Right atrium auricular region (tissue), 2 donors: ENCODE results near the gene ZCCHC8. TPM values are rescaled to one million over a fixed set of nuclear protein-coding genes. Genes with fewer than 3 reads are reported as not detected.
"Not testable (repeated sequence)": the region's sequence is repeated elsewhere in the genome, so short reads cannot be mapped to it uniquely, and the experiment has no call there.

Source experiments
- DNase-seq: peaks from one replicate; pipeline ENCODE4 v3.0.0-alpha.2; 2019; ENCODE audit warnings: low spot score
- H3K27ac ChIP-seq, 2 donors: fragments of 200-600 bp; sonication (generic); 1 replicate in 1 of 2; 2 replicates in 1 of 2; pipeline ENCODE4 v1.5.1; 2016 to 2019
- H3K27me3 ChIP-seq, 2 donors: fragments of 200-600 bp; sonication (generic); one replicate each; pipeline versions ENCODE4 v1.5.1 to v1.6.0; 2017 to 2019
- H3K36me3 ChIP-seq: fragments of 200-600 bp; sonication (generic); one replicate; pipeline ENCODE4 v1.5.1; 2016
- H3K4me1 ChIP-seq, 2 donors: fragments of 200-600 bp; sonication (generic); one replicate each; pipeline versions ENCODE4 v1.5.1 to v1.6.0; 2017 to 2019
- H3K4me3 ChIP-seq, 2 donors: fragments of 200-600 bp; sonication (generic); 1 replicate in 1 of 2; 2 replicates in 1 of 2; pipeline ENCODE4 v1.5.1; 2017 to 2019; ENCODE audit warnings: mild to moderate bottlenecking in 1 of 2, moderate library complexity in 1 of 2
- H3K9me3 ChIP-seq, 2 donors: fragments of 200-600 bp; sonication (generic); one replicate each; pipeline ENCODE4 v1.5.1; 2019
- total RNA-seq, 2 donors: library from RNA; depleted of rRNA; stranded (reverse); fragments of >200 nt; gene quantifications; one replicate each; pipeline ENCODE4 v1.1.0, GENCODE V29; 2016
- TF ChIP-seq, protein P1 (sequence below), 2 donors: fragments of 200-600 bp; sonication (generic); IDR thresholded peaks; one replicate each; pipeline ENCODE4 v1.5.1; 2019; ENCODE audit warnings: antibody characterized with exemption in 2 of 2

ZCCHC8 gene
- total RNA-seq, 2 donors from 2014 or later: 7.5 to 9.6 TPM

GRCh38 chr12:122454250-122454721 is 46.4 kb downstream of the ZCCHC8 start:
- Histone ChIP-seq H3K9me3 (no peaks in the 10 kb centered on the region), H3K27me3 (no peaks in the 10 kb centered on the region), H3K4me1 (no peaks in the 10 kb centered on the region), H3K36me3 (no peaks in the 10 kb centered on the region), H3K4me3 (no peak overlapping the region), H3K27ac (no peak overlapping the region)
- no peak for DNase-seq
- TF ChIP-seq, protein P1, sequence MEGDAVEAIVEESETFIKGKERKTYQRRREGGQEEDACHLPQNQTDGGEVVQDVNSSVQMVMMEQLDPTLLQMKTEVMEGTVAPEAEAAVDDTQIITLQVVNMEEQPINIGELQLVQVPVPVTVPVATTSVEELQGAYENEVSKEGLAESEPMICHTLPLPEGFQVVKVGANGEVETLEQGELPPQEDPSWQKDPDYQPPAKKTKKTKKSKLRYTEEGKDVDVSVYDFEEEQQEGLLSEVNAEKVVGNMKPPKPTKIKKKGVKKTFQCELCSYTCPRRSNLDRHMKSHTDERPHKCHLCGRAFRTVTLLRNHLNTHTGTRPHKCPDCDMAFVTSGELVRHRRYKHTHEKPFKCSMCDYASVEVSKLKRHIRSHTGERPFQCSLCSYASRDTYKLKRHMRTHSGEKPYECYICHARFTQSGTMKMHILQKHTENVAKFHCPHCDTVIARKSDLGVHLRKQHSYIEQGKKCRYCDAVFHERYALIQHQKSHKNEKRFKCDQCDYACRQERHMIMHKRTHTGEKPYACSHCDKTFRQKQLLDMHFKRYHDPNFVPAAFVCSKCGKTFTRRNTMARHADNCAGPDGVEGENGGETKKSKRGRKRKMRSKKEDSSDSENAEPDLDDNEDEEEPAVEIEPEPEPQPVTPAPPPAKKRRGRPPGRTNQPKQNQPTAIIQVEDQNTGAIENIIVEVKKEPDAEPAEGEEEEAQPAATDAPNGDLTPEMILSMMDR (IDR thresholded peaks at IDR 0.05): no peak

GRCh38 chr12:122452701-122453285 is 47.9 kb downstream of the ZCCHC8 start:
- DNase-seq: no peak
- no peaks in the 10 kb centered on the region for H3K4me1 ChIP-seq
- no peaks in the 10 kb centered on the region for H3K9me3 ChIP-seq
- TF ChIP-seq, protein P1 (IDR thresholded peaks at IDR 0.05): no peak
- no peaks in the 10 kb centered on the region for H3K36me3 ChIP-seq
- no peaks in the 10 kb centered on the region for H3K27me3 ChIP-seq
- H3K4me3 ChIP-seq: no peak overlapping the region
- H3K27ac ChIP-seq: no peak overlapping the region

DNA sequence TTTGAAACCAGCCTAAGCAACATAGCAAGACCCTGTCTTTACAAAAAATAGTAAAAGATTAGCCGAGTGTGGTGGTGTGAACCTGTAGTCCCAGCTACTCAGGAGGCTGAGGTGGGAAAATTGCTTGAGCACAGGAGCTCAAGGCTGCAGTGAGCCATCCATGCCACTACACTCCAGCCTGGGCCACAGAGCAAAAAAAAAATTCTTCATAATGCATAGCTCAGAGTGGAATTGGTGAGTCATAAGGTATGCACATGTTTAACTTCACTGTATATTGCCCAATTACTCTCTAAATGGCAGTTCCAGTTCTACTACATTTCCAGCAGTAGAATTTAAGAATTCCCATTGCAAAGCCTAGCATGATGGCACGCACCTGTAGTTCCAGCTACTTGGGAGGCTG is 51.4 kb downstream of the ZCCHC8 start:
- Histone ChIP-seq H3K27me3 (no peaks in the 10 kb centered on the region), H3K9me3 (no peaks in the 10 kb centered on the region), H3K36me3 (no peaks in the 10 kb centered on the region), H3K4me1 (no peaks in the 10 kb centered on the region), H3K27ac (no peak overlapping the region), H3K4me3 (no peak overlapping the region)
- TF ChIP-seq, protein P1 (IDR thresholded peaks at IDR 0.05): no peak
- DNase-seq: no peak

- H3K27me3 ChIP-seq, H3K36me3 ChIP-seq, H3K27ac ChIP-seq, H3K9me3 ChIP-seq, H3K4me3 ChIP-seq, DNase-seq, H3K4me1 ChIP-seq: not testable (repeated sequence)
These were observed 52.9 kb downstream of the ZCCHC8 start for GRCh38 chr12:122447825-122448224.

DNA sequence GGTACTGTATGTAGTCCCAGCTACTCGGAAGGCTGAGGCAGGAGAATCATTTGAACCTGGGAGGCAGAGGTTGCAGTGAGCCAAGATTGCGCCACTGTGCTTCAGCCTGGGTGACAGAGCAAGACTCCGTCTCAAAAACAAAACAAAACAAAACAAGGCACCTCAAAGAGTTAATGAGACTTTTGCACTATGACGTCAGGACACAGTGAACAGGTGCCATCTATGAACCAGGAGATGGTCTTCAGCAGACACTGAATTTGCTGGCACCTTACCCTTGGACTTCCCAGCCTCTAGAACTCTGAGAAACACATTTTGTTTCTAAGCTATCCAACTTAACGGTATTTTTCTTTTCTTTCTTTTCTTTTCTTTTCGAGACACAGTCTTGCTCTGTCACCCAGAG is 54.3 kb downstream of the ZCCHC8 start:
- not testable (repeated sequence) for H3K4me1 ChIP-seq, H3K36me3 ChIP-seq, H3K4me3 ChIP-seq, H3K27me3 ChIP-seq, DNase-seq, H3K9me3 ChIP-seq, H3K27ac ChIP-seq

- H3K27ac ChIP-seq, H3K9me3 ChIP-seq: not testable (repeated sequence)
These were observed 56.7 kb downstream of the ZCCHC8 start for GRCh38 chr12:122444071-122444470.

GRCh38 chr12:122438822-122439221 is 61.9 kb downstream of the ZCCHC8 start:
- H3K27me3 ChIP-seq, H3K4me1 ChIP-seq, DNase-seq, H3K9me3 ChIP-seq, H3K4me3 ChIP-seq, H3K27ac ChIP-seq, H3K36me3 ChIP-seq: not testable (repeated sequence)

More at GRCh38 chr12:122444071-122444470, 56.7 kb downstream of the ZCCHC8 start:
- H3K4me1 ChIP-seq, H3K36me3 ChIP-seq, H3K4me3 ChIP-seq, H3K27me3 ChIP-seq, DNase-seq: not testable (repeated sequence)

GRCh38 chr12:122437656-122438121 is 63.0 kb downstream of the ZCCHC8 start:
- TF ChIP-seq, protein P1 (IDR thresholded peaks at IDR 0.05): no peak
- DNase-seq: peak; percentile 73
- H3K4me3 ChIP-seq: no peak overlapping the region
- no peaks in the 10 kb centered on the region for H3K27me3 ChIP-seq
- H3K9me3 ChIP-seq: no peaks in the 10 kb centered on the region
- H3K4me1 ChIP-seq: no peaks in the 10 kb centered on the region
- no peak overlapping the region for H3K27ac ChIP-seq
- H3K36me3 ChIP-seq: no peaks in the 10 kb centered on the region
